ENCODE measurements around the gene KCNAB1.

GRCh38 chr3:156250550-156250949 is 130.2 kb downstream of the KCNAB1 start:
- no peak for TF ChIP-seq CTCF (IDR thresholded peaks at IDR 0.05; ENCODE audit: low read depth, low read length, missing input control)
- TF ChIP-seq EGR1 (IDR thresholded peaks at IDR 0.05; ENCODE audit: low read depth in 2 of 2) = no peak
- no peak for TF ChIP-seq ATF3 (IDR thresholded peaks at IDR 0.05)

All from liver (tissue), 3 donors.